CD4-positive, alpha-beta T cell treated with Interleukin-6 for 4 hours (primary cell): Measurements from ENCODE around the gene CDK12.
"Not testable (repeated sequence)": the region's sequence is repeated elsewhere in the genome, so short reads cannot be mapped to it uniquely, and the experiment has no call there.

Experiments
- DNase-seq: peaks from one replicate; pipeline ENCODE4 v3.0.0-alpha.2; 2020; ENCODE audit warnings: mixed read lengths

The CDK12 gene

GRCh38 chr17:39507511-39507910, 46.2 kb downstream of the CDK12 start:
- no peak for DNase-seq

DNA sequence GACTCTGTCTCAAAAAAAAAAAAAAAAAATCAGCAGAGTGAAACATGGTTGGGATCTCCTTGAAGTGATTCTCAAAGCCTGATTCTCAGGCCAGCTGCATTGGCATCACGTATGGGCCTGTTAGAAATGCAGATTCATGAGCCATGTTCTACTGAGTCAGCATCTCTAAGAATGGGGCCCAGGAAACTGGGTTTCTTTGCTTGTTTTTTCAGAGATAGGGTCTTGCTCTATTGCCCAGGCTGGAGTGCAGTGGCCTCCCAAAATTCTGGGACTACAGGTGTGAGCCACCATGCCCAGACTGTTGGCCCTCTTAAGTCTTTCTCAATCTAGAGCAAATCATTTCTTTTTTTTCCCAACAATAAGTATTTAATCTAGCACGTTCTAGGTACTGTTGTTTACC, 47.7 kb downstream of the CDK12 start:
- DNase-seq: no peak

DNA sequence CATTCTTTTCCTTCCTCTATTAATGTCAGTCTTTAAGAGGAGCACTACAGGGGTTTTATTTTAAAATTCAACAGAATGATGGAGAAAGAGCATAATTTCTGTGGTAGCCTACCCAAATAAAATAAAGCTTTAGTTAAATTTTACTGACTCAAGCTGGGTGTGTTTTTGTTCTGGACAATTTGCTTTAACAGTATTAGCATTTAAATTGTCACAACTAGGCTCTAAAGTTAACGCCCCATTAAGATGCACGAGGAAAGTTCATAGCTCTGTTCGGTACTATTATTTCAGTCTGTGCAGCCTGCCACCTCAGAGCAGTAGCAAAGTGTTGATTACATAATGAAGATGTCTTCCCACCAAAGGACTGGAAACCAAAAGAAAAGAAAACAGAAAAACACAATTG, 52.0 kb downstream of the CDK12 start:
- DNase-seq: no peak

DNA sequence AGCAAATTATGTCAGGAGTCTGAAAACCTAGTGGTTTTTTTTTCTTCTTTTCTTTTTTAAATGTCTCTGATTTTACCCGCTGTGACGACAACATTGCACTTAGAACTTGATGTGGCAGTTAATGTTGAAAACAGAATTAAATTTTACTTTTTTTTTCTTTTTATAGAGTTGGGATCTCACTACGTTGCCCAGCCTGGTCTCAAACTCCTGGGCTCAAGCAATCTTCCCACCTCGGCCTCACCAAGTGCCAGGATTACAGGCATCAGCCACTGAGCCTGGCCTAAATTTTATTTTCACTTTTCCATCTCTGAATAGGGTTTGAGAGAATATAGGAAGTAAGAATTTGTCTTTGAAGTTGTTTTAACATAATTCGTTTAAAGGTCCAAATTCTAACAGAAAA, 52.6 kb downstream of the CDK12 start:
- no peak for DNase-seq

DNA sequence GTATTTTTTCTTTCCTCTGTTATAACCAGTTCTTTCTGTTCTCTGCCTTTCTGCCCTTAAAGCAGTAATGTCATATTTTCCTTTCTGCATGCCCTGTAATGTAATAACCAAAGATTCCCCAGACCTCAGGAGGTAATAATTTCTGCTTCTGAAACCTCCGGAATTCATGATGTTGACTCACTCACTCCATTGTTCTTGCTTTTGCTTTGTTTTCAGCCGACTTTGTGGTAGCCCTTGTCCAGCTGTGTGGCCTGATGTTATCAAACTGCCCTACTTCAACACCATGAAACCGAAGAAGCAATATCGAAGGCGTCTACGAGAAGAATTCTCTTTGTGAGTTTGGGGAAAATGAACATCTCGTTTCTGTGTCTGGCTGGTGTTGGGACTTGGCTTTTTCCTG, 55.9 kb downstream of the CDK12 start:
- DNase-seq: no peak

GRCh38 chr17:39525801-39526506, 64.7 kb downstream of the CDK12 start:
- no peak for DNase-seq

DNA sequence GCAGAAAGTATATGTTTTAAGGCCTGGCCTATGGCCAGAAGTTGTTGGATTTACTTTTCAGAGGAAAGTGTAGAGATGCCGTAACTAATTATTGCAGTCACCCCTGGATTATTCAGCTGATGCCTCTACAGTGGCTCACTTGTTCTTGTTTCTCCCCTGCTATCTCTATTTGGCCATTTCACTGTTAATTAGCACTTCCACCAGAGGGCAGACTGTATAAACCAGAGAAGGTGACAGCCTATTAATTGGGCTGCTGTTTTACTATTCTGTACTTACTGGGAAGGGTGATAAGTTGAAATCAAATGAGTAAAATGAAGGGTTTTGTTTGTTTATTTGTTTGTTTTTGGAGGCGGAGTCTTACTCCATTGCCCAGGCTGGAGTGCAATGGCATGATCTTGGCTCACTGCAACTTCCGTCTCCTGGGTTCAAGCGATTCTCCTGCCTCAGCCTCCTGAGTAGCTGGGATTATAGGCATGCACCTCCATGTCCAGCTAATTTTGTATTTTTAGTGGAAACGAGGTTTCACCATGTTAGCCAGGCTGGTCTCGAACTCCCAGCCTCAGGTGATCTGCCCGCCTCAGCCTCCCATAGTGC, 66.0 kb downstream of the CDK12 start:
- DNase-seq: no peak

GRCh38 chr17:39529455-39529854, 68.2 kb downstream of the CDK12 start:
- no peak for DNase-seq

DNA sequence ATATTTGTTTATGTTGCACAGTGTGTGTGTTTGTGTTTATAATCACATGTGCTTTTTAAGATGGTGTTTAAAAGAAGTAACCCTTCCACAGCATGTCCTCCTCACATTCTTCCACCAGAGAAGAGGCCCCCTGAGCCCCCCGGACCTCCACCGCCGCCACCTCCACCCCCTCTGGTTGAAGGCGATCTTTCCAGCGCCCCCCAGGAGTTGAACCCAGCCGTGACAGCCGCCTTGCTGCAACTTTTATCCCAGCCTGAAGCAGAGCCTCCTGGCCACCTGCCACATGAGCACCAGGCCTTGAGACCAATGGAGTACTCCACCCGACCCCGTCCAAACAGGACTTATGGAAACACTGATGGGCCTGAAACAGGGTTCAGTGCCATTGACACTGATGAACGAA, 69.2 kb downstream of the CDK12 start:
- no peak for DNase-seq

GRCh38 chr17:39531252-39531651, 70.0 kb downstream of the CDK12 start:
- no peak for DNase-seq

GRCh38 chr17:39533891-39534290, 72.6 kb downstream of the CDK12 start:
- no peak for DNase-seq

- DNase-seq: no peak
These were observed 73.6 kb downstream of the CDK12 start for GRCh38 chr17:39534768-39535405.

GRCh38 chr17:39536468-39536867, 75.2 kb downstream of the CDK12 start:
- no peak for DNase-seq

DNA sequence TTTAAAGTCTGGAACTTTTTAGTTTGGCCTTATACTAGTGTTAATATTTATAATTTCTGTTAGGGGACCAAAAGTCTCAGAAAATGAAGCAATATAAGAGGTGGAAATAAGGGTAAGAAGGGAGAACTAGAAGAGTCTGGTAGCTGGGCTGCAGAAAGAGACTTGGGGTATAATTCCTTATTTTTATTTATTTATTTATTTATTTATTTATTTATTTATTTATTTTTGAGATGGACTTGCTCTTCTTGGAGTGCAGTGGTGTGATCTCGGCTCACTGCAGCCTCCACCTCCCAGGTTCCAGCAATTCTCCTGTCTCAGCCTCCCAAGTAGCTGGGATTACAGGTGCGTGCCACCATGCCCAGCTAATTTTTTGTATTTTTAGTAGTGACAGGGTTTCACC, 76.1 kb downstream of the CDK12 start:
- not testable (repeated sequence) for DNase-seq

GRCh38 chr17:39538866-39539265, 77.6 kb downstream of the CDK12 start:
- no peak for DNase-seq

- no peak for DNase-seq
These were observed 79.3 kb downstream of the CDK12 start for GRCh38 chr17:39540611-39541010.

- DNase-seq: no peak
These were observed 80.4 kb downstream of the CDK12 start for GRCh38 chr17:39541652-39542051.

DNA sequence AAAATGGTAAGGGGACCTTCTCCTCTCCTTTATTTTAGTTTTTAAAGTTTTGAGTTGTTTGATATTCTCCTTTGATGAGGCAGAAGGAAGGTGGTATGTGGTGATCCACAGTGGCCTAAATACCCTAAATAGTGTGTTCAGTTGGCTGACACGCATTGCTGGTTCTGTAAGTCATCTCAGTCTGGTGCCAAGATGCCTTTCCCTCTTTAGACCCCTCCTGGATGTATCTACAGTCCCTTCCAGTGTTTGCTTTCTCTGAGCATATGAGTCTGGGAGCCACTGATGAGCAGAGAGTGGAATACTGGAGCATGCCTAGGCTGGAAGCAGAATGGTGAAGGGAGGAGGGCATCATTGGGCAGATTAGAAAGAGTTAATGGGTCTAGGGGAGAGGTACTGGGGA, 81.9 kb downstream of the CDK12 start:
- DNase-seq: no peak

DNA sequence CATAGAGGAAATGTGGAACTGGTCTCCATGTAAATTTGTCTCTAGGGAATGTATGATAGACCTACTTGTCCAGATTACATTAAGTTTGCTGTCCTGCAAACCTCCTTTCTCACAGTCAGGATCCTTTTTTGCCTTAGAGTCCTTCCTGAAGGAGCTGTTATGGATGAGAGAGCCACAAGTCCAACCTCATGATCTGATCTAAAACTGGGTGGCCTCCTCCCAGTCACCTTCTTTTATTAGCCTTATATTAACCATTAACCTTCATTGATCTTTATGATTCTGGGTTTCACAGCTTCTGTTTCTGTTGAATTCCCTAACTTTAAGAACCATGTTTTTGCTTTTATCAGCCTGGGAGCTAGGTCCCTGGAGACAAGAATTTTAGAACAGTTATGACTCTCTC, 82.4 kb downstream of the CDK12 start:
- no peak for DNase-seq

- DNase-seq: not testable (repeated sequence)
These were observed 83.1 kb downstream of the CDK12 start for GRCh38 chr17:39544361-39544760.

- DNase-seq: peak; percentile 77
These were observed 86.6 kb downstream of the CDK12 start for GRCh38 chr17:39547713-39548478.

GRCh38 chr17:39548494-39549225, 87.4 kb downstream of the CDK12 start:
- no peak for DNase-seq
